Ectodermal cell (in vitro differentiated cells): ENCODE measurements around the gene RAB10.

Experiments used
- H3K27ac ChIP-seq: 2 replicates; pipeline ENCODE4 v1.7.0; 2013; ENCODE audit warnings: mild to moderate bottlenecking, low read depth, low read length; ENCODE audit not compliant: insufficient read depth, poor library complexity, severe bottlenecking
- H3K27me3 ChIP-seq: 2 replicates; pipeline ENCODE4 v1.7.0; 2013; ENCODE audit warnings: mild to moderate bottlenecking, low read length; ENCODE audit not compliant: insufficient read depth, control insufficient read depth, poor library complexity, severe bottlenecking
- H3K36me3 ChIP-seq: one replicate; pipeline ENCODE4 v1.7.0; 2013; ENCODE audit warnings: low read length; ENCODE audit not compliant: control insufficient read depth, insufficient read depth
- H3K4me1 ChIP-seq: one replicate; pipeline ENCODE4 v1.7.0; 2013; ENCODE audit warnings: low read length; ENCODE audit not compliant: control insufficient read depth, insufficient read depth
- H3K4me3 ChIP-seq: 2 replicates; pipeline ENCODE4 v1.7.0; 2013; ENCODE audit warnings: low read depth, low read length, control low read depth; ENCODE audit not compliant: insufficient read depth
- H3K9me3 ChIP-seq: 2 replicates; pipeline ENCODE4 v1.7.0; 2013; ENCODE audit warnings: mild to moderate bottlenecking, low read length, moderate library complexity; ENCODE audit not compliant: control insufficient read depth
- WGBS, 2 experiments: methylation state at CpG; one replicate each; pipeline ENCODE4 v1.1.7; 2013; ENCODE audit warnings: missing lambda C conversion rate in 2 of 2; 5-methylcytosine and 5-hydroxymethylcytosine counted together

Gene RAB10

DNA sequence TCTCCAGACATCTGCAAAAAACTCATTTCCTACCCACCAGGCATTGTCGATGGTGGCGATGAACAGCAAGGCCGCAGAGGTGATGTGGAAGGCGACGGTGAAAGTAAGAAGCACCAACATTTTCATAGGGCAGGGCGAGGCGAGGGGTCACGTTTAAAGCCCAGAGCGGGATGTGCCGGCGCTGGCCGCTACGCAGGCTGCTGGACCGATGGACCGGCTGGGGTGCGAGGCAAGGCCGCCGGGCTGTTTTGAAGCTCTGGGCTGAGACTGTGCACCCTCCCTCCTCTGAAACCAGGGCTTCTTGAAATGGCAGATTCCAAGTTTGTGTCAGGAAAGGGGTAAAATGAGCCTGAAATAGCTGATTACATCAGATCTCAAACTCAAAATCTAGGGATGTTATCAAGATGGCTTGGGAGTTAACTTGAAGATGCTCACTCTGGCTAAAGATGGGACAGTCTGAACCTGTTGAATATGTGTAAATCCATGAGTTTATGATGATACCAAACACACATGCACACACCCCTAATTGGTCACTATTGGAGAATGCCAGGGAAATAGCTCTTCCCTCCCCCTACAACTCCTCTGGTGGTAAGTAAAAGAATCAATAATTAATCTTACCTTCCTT, 107.4 kb downstream of the RAB10 start:
- H3K27me3 ChIP-seq = no peaks in the 10 kb centered on the region
- 95 to 97% methylated on average over 18 of the region's 18 CpGs for WGBS, 2 experiments
- H3K4me1 ChIP-seq = no peaks in the 10 kb centered on the region
- no peak overlapping the region for H3K27ac ChIP-seq
- no peaks in the 10 kb centered on the region for H3K36me3 ChIP-seq
- no peak overlapping the region for H3K4me3 ChIP-seq
- no peaks in the 10 kb centered on the region for H3K9me3 ChIP-seq

DNA sequence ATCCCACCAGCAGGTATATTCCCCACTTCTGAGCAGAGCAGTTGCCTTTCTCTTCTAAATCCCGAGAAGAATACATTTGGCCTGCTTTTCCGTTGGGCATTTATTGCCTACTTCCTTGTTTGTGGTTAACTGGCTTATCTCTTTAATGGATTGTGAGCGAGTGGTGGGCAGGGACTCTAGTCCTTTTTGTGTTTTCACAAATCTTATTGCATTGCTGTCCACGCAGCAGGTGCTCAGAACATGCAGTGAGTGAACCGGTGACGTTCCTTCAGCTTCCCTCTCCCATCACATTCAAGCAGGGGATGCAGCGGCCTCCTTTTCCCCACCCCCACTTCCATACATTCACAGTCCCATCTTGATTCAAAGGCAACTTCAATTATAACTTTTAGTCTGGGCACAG, 110.1 kb downstream of the RAB10 start:
- no peak overlapping the region for H3K27ac ChIP-seq
- no peak overlapping the region for H3K4me3 ChIP-seq
- no peaks in the 10 kb centered on the region for H3K4me1 ChIP-seq
- H3K9me3 ChIP-seq = no peaks in the 10 kb centered on the region
- H3K27me3 ChIP-seq = no peaks in the 10 kb centered on the region
- no peaks in the 10 kb centered on the region for H3K36me3 ChIP-seq
- WGBS, 2 experiments = 85% methylated on average over 7 of the region's 7 CpGs

DNA sequence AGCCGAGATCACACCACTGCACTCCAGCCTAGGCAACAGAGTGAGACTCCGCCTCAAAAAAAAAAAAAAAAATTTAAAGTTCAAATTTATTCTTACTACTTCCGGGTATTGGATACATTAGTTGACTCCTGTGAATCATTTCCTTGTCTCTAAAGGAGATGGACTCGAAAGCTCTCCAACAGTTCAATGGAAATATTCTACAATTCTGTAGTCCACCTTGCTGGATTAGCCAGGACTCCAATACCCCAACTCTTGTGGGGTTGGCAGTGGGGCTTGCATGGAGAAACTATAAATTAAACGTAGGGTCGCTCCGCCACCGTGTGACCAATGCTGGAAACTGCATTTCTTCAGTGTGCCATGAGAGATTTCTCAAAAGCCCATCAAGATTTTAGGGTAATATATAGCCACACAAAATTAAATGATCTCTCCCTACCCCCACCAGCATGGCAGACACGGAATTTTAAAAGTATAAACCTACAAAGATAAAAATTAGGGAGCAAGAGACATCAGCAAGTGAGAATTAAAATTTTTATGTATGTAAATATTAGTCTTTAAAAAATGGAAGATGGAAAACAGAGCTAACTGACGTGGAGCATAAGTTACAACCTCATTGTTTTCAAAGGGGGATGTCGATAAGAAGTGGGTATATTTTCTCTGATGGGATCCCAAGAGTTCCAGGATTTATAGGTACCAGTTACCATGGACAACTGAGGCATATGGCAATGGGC, 111.2 kb downstream of the RAB10 start:
- no peak overlapping the region for H3K4me3 ChIP-seq
- H3K4me1 ChIP-seq = no peaks in the 10 kb centered on the region
- 37 to 38% methylated on average over 10 to 11 of the region's 11 CpGs for WGBS, 2 experiments
- H3K27ac ChIP-seq = no peak overlapping the region
- no peaks in the 10 kb centered on the region for H3K36me3 ChIP-seq
- no peaks in the 10 kb centered on the region for H3K27me3 ChIP-seq
- H3K9me3 ChIP-seq = no peaks in the 10 kb centered on the region

DNA sequence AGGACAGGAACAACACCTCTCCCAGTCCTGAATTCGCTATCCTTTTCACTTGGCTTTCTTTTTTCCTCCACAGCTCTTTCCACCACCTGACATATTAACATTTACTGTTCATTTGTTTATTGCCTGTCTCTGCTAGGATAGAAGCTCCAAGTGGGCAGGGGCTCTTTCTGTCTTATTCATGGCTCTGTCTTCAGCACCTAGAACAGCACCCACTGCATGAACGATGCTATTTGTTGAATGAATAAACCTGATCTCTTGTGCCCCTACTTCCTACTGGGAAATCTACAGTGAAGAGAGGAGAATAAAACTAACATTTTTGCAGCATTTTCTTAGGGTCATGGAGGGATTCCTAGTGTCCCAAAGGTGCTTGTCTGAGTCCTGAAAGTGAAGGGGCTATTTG, 114.6 kb downstream of the RAB10 start:
- no peaks in the 10 kb centered on the region for H3K27me3 ChIP-seq
- 44 to 65% methylated on average over 2 of the region's 2 CpGs for WGBS, 2 experiments
- no peak overlapping the region for H3K27ac ChIP-seq
- no peaks in the 10 kb centered on the region for H3K4me1 ChIP-seq
- no peak overlapping the region for H3K4me3 ChIP-seq
- H3K36me3 ChIP-seq = no peaks in the 10 kb centered on the region
- no peaks in the 10 kb centered on the region for H3K9me3 ChIP-seq

DNA sequence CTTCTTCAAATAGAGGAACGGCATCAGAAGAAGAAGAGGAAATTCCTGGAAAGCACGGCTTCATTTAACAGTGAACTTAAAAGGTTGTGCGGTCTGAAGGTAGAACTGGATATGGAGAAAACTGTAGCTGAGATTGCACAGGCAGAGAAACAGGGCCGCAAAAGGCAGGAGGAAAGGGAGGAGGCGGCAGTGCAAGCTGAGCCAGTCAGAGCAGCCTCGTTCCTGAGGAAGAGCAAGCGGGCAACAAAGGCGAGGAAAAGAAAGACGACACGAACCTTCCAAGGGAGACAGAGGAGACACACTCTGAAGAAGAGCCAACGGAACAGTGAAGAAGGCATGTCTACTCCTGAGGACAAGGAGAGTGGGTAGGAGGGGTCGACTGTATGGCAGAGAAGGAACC, 116.4 kb downstream of the RAB10 start:
- no peaks in the 10 kb centered on the region for H3K9me3 ChIP-seq
- H3K27ac ChIP-seq = no peak overlapping the region
- H3K4me3 ChIP-seq = no peak overlapping the region
- H3K4me1 ChIP-seq = no peaks in the 10 kb centered on the region
- no peaks in the 10 kb centered on the region for H3K36me3 ChIP-seq
- 88 to 90% methylated on average over 12 of the region's 12 CpGs for WGBS, 2 experiments
- no peaks in the 10 kb centered on the region for H3K27me3 ChIP-seq

DNA sequence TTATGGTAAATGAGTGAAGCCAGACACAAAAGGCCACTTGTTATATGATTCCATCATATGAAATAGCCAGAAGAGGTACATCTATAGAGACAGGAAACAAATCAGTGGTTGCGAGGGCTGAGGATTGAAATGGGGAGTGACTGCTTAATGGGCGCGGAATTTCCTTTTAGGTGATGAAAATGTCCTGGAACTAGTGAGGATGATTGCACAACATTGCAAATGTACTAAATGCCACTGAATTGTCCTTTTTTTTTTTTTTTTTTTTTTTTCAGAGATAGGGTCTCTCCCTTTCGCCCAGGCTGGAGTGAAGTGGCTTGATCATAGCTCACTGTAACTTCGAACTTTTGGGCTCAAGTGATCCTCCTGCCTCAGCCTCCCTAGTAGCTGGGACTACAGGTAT, 123.7 kb downstream of the RAB10 start:
- Histone ChIP-seq H3K27me3 (no peaks in the 10 kb centered on the region), H3K36me3 (no peaks in the 10 kb centered on the region), H3K4me1 (no peaks in the 10 kb centered on the region), H3K27ac (no peak overlapping the region), H3K4me3 (no peak overlapping the region), H3K9me3 (no peaks in the 10 kb centered on the region)
- WGBS, 2 experiments = 86 to 92% methylated on average over 5 of the region's 5 CpGs

DNA sequence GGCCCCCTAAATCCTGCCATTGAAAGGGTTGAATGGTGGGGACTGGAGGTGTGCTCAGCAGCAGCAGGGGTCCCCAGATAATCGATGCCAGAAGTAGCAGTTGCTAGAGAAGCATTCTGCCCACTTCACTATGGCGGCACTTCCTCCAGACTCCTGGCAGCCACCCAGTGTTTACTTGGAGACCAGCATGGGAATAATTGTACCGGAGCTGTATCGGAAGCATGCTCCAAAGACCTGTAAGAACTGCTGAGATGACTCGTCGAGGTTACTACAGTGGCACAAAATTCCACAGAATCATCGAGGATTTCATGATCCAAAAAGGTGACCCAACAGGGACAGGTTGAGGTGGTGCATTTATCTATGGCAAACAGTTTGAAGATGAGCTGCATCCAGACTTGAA, 128.0 kb downstream of the RAB10 start:
- no peak overlapping the region for H3K27ac ChIP-seq
- 94% methylated on average over 7 of the region's 7 CpGs for WGBS, 2 experiments
- H3K36me3 ChIP-seq = no peaks in the 10 kb centered on the region
- no peak overlapping the region for H3K4me3 ChIP-seq
- no peaks in the 10 kb centered on the region for H3K27me3 ChIP-seq
- no peaks in the 10 kb centered on the region for H3K4me1 ChIP-seq
- no peaks in the 10 kb centered on the region for H3K9me3 ChIP-seq

DNA sequence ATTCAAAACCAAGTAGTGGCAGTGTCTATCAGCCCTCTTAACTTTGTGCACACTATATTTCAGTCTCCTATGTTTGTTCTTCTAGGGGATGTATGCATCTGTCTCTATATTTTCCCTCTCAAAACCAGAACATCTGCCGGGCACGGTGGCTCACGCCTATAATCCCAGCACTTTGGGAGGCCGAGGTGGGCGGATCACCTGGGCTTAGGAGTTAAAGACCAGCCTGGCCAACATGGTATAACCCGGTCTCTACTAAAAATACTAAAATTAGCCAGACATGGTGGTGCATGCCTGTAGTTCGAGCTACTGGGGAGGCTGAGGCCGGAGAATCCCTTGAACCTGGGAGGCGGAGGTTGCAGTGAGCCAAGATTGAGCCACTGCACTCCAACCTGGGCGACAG, 129.1 kb downstream of the RAB10 start:
- WGBS, 2 experiments = 91% methylated on average over 10 of the region's 10 CpGs
- no peak overlapping the region for H3K4me3 ChIP-seq
- H3K9me3 ChIP-seq = no peaks in the 10 kb centered on the region
- no peak overlapping the region for H3K27ac ChIP-seq
- H3K4me1 ChIP-seq = no peaks in the 10 kb centered on the region
- H3K36me3 ChIP-seq = no peaks in the 10 kb centered on the region
- H3K27me3 ChIP-seq = no peaks in the 10 kb centered on the region

DNA sequence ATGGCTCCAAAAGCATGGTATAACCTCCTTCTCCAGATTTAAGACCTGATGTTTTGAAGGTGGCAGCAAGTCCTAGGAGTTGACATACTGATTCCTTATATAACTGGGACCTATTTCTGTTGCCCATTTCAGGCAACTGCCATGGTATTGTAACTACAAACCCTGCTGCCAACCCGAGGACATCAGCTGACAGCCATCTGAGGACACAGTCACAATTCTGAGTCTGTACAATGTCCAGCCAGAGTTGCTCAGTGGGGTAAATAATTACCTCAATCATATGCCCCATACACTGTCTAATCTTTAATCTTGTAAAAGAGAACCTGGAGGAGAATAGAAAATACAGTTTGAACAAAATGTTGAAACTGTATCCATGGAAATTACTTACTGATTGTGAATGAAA, 130.3 kb downstream of the RAB10 start:
- no peak overlapping the region for H3K4me3 ChIP-seq
- 81 to 90% methylated on average over 1 of the region's 1 CpG for WGBS, 2 experiments
- no peaks in the 10 kb centered on the region for H3K27me3 ChIP-seq
- H3K9me3 ChIP-seq = no peaks in the 10 kb centered on the region
- H3K4me1 ChIP-seq = no peaks in the 10 kb centered on the region
- no peaks in the 10 kb centered on the region for H3K36me3 ChIP-seq
- H3K27ac ChIP-seq = no peak overlapping the region

DNA sequence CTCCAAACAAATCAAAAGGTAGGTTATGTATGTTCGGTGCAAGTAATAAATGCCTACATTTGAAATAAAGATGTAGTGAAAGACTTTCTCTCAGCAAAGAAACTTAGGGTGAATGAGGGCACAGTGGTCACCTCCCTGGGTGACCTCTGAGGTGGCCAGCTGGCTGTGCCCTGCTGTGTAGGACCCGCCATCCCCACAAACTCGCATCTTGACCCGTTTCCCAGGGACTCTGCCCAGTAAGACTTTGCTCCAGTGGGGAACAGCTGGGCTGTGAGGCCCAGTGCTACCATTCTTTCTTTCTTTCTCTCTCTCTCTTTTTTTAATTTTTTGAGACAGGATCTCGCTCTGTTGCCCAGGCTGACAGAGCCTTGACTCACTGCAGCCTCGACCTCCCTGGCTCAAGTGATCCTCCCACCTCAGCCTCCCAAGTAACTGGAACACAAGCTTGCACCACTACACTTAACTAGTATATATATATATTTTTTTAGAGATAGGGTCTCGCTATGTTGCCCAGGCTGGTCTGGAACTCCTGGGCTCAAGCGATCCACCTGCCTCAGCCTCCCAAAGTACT, 130.8 kb downstream of the RAB10 start:
- Histone ChIP-seq H3K27ac (no peak overlapping the region), H3K4me1 (no peaks in the 10 kb centered on the region), H3K27me3 (no peaks in the 10 kb centered on the region), H3K4me3 (no peak overlapping the region), H3K36me3 (no peaks in the 10 kb centered on the region), H3K9me3 (no peaks in the 10 kb centered on the region)
- WGBS, 2 experiments = 89 to 92% methylated on average over 8 of the region's 8 CpGs
